Measurements from ENCODE around the gene SLC39A9. TPM values are rescaled to one million over a fixed set of nuclear protein-coding genes. Genes with fewer than 3 reads are reported as not detected.

The SLC39A9 gene
- total and polyA plus RNA-seq, 2 donors = 25.5 to 108 TPM

DNA sequence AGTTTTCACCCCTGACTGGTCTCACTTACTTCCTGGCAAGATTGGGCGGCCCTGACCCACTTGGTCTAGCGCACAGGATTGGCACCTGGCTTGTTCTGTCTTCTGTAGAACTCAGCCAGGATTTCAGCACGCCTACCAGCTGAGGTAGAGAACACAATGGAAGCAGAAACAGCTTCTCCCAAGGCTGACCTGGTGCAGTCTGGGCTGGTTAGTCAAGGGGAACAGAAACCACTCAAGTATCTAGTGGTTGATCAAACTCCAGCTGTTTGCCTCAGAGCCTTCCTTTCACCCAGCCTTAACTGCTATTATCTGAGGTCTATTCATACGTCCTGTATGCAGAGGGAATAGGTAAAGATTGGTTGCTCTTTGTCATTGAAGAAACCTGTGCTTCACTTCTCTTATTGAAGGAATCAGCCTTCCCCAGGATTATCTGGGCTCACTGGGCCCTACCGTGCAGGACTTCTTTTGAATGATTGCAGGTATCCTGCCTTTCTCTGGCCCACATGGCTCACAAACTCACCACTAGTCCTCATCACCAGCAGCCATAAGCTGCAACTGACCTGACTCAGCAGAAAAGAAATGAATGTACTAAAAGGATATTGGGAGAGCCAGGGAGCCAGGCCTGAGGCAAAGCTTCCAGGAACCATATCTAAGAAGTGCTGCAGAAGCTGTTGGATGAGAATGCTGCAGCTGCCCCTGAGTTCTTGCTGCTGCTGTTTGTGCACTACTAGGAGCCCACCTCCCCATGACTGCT, 83.5 kb downstream of the SLC39A9 start:
- no peak for DNase-seq (ENCODE audit: extremely low spot score)
- Histone ChIP-seq H3K4me1 (ENCODE audit: insufficient read depth) (no peaks in the 10 kb centered on the region), H3K36me3 (ENCODE audit: insufficient read depth) (no peaks in the 10 kb centered on the region), H3K4me3 (ENCODE audit: low read depth, low read length) (no peak overlapping the region), H3K27ac (ENCODE audit: low read depth) (no peak overlapping the region)
- 77% methylated on average over 5 of the region's 5 CpGs for WGBS

DNA sequence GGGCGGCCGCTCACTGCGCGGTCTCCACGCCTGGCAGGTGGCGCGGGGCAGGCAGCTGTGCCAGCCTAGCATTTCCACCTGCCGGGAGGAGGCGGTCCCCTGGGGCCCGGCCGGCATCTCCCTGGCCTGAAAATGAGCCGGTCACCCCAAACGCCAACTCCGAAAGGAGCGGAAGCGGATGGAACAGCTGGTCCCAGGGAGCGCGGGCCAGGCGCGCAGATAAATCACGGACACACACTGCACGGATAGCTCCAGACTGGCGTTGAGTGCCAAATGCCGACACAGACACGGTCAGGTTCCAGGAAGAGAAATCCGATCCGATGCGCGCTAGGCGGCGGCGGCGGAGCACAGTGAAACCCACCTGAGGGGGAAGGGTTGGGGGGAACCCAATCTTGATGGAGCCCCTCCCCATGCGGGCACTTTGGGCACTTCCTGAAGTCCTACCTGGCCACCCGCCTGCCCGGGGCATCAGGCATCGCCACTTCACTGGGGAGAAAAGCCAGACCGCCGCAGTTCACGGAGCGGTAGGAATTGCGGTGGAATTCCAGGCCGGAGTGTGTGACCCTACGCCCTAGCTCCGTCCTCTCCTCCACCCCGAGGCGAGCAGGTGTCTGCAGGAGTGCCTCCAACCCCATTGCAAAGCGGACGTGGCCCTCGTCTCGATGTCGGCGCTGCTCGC, 85.4 kb downstream of the SLC39A9 start:
- Histone ChIP-seq H3K4me1 (ENCODE audit: insufficient read depth) (no peaks in the 10 kb centered on the region), H3K27ac (ENCODE audit: low read depth) (no peak overlapping the region), H3K36me3 (ENCODE audit: insufficient read depth) (no peaks in the 10 kb centered on the region), H3K4me3 (ENCODE audit: low read depth, low read length) (peak overlapping the region; percentile 0)
- 3% methylated on average over 54 of the region's 54 CpGs for WGBS
- no peak for DNase-seq (ENCODE audit: extremely low spot score)

DNA sequence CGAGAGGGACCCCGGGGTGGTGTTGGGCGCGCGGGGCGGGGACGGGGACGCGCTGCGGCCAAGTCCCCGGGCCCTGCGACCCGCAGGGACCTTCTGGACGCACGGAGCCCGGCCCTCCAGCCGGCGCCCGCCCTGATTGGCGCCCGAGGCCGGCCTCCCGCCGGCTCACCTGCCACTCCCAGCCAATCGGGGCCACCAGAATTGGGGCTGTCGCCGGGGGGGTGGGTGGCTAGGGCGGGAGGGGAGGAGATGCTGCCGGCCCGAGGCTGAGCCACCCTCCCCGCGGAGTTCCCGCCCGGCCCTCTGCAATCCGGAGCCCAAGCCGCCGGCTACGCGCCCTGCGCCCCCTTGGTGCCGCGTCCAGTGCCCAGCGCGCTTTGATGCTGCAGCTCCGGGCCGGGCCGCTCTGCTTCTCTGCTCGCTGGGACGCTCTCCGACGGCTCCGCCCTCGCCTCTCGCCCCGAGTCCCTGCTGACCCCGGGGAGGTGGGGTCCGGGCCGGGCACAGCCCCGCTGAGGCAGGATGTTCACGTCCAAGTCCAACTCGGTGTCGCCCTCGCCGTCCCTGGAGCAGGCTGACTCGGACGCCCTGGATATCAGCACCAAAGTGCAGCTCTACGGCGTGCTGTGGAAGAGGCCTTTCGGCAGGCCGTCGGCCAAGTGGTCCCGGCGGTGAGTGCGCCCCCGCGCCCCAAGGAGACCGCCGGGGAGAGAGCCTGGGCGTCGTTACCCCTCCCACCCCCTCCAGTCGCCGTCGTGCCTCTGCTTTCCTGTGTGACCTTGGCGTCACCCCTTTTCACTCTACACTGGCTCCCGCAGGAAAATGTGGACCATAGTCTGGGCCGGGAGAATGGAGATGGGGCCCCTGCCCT, 86.2 kb downstream of the SLC39A9 start, which contains the start of gene PLEKHD1:
Gene PLEKHD1 (plus strand): TSS at position 285 of the 871 bp plus-strand sequence. CDS start 238 bp downstream, at position 523.
- peak within 1 kb of the TSS; percentile 0 for H3K4me3 ChIP-seq (ENCODE audit: low read depth, low read length)
- no peaks in the 10 kb centered on the region for H3K4me1 ChIP-seq (ENCODE audit: insufficient read depth)
- no peak for DNase-seq (ENCODE audit: extremely low spot score)
- no peaks in the 10 kb centered on the region for H3K36me3 ChIP-seq (ENCODE audit: insufficient read depth)
- 3% methylated on average over 86 of the region's 86 CpGs for WGBS
- H3K27ac ChIP-seq (ENCODE audit: low read depth) = no peak within 1 kb of the TSS

DNA sequence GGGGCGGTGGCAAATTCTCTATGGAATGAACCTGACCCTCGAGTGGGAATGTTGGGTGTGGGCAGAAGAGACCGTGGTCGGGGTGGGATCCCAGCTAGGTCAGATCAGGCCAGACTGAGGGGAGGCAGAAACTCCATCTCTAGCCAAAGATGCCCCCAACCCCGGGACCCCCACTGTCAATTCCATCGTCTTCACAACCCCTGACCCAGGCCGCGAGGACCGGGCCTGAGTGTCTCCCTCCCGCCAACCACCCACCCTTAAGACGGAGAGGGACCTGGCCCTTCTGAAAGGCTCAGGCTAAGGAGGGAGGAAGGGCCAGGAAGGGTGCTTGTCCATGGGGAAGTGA, 86.8 kb downstream of the SLC39A9 start:
- no peaks in the 10 kb centered on the region for H3K36me3 ChIP-seq (ENCODE audit: insufficient read depth)
- no peak overlapping the region for H3K4me3 ChIP-seq (ENCODE audit: low read depth, low read length)
- WGBS = 59% methylated on average over 11 of the region's 11 CpGs
- no peak overlapping the region for H3K27ac ChIP-seq (ENCODE audit: low read depth)
- no peak for DNase-seq (ENCODE audit: extremely low spot score)
- no peaks in the 10 kb centered on the region for H3K4me1 ChIP-seq (ENCODE audit: insufficient read depth)

DNA sequence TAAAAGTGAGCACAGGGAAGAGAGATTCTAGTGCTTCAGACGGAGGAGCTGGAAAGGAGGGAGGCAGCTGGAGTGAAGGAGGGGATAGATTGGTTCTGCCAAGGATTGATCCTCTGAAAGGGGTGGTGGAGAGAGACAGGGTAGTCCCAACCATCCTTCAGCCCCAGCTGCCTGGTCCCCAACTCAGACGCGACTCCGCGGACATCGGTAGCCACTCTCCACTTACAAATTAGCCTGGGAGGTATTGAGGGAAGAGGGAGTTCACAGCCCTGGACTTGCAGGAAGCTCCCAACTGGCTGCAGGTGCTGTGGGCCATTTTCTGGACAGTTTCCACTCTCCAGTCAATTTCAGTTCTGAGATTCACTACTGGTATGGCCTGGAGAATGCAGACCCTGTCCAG, 87.2 kb downstream of the SLC39A9 start:
- WGBS = 78% methylated on average over 6 of the region's 6 CpGs
- no peak for DNase-seq (ENCODE audit: extremely low spot score)
- Histone ChIP-seq H3K4me3 (ENCODE audit: low read depth, low read length) (no peak overlapping the region), H3K27ac (ENCODE audit: low read depth) (no peak overlapping the region), H3K36me3 (ENCODE audit: insufficient read depth) (no peaks in the 10 kb centered on the region), H3K4me1 (ENCODE audit: insufficient read depth) (no peaks in the 10 kb centered on the region)

DNA sequence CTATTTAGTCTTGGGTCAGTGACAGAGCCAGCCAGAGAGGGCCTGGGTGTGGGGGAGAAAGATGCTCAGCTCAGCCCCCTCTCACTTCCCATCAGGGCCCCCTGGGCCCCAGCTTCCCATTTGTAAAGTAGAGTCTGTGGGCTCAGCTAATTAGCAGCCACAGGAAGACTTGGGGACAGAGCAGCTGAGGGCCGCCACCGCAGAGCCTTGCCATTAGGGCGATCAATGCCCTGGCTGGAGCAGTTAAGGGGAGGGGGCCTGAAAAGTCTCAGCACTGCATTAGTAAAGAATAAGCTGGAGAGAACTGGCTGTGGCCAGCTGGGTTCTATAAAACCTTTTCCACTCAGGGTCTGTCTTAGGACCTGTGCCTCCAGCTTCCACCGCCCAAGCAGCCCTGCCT, 88.7 kb downstream of the SLC39A9 start:
- no peaks in the 10 kb centered on the region for H3K36me3 ChIP-seq (ENCODE audit: insufficient read depth)
- H3K27ac ChIP-seq (ENCODE audit: low read depth) = no peak overlapping the region
- WGBS = 85% methylated on average over 4 of the region's 4 CpGs
- no peak overlapping the region for H3K4me3 ChIP-seq (ENCODE audit: low read depth, low read length)
- H3K4me1 ChIP-seq (ENCODE audit: insufficient read depth) = no peaks in the 10 kb centered on the region
- no peak for DNase-seq (ENCODE audit: extremely low spot score)

DNA sequence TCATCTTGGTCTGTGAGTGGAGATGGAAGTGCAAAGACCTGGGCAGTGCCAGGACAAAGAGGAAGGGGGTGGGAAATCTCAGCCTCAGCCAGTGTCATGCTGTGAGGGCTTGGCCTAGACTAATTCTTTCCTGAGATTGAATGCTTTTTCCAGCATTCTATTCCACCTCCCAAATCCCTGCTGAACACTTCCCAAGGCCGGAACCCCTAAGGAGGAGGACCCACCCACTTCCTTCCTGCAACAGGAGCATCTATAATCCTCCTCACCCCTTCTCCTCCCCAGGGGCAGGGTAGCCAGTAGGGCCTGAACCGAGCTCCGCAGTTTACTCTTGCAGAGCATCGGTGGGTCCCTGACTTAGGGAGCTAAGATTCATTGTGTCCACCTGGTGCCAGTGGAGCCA, 89.3 kb downstream of the SLC39A9 start:
- DNase-seq (ENCODE audit: extremely low spot score) = no peak
- H3K27ac ChIP-seq (ENCODE audit: low read depth) = no peak overlapping the region
- H3K4me3 ChIP-seq (ENCODE audit: low read depth, low read length) = no peak overlapping the region
- H3K4me1 ChIP-seq (ENCODE audit: insufficient read depth) = no peaks in the 10 kb centered on the region
- WGBS = 72% methylated on average over 4 of the region's 4 CpGs
- no peaks in the 10 kb centered on the region for H3K36me3 ChIP-seq (ENCODE audit: insufficient read depth)

DNA sequence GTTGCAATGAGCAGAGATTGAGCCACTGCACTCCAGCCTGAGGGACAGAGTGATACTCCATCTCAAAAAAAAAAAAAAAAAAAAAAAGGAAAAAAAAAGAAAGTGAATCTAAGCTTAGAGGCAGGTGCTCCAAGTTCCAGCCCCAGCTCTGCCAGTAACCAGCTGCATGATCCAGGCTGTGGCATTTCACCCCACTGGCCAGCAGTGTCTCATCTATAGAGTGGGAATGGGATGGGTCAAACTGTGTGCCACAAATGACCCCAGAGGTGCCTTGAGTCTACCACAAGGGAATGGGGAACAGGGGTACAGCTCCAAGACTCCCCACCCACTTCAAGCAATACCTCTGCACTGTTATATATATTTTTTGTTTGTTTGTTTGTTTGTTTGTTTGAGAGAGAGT, 91.0 kb downstream of the SLC39A9 start:
- Histone ChIP-seq H3K36me3 (ENCODE audit: insufficient read depth) (no peaks in the 10 kb centered on the region), H3K4me3 (ENCODE audit: low read depth, low read length) (no peak overlapping the region), H3K27ac (ENCODE audit: low read depth) (no peak overlapping the region), H3K4me1 (ENCODE audit: insufficient read depth) (no peaks in the 10 kb centered on the region)
- DNase-seq (ENCODE audit: extremely low spot score) = no peak

DNA sequence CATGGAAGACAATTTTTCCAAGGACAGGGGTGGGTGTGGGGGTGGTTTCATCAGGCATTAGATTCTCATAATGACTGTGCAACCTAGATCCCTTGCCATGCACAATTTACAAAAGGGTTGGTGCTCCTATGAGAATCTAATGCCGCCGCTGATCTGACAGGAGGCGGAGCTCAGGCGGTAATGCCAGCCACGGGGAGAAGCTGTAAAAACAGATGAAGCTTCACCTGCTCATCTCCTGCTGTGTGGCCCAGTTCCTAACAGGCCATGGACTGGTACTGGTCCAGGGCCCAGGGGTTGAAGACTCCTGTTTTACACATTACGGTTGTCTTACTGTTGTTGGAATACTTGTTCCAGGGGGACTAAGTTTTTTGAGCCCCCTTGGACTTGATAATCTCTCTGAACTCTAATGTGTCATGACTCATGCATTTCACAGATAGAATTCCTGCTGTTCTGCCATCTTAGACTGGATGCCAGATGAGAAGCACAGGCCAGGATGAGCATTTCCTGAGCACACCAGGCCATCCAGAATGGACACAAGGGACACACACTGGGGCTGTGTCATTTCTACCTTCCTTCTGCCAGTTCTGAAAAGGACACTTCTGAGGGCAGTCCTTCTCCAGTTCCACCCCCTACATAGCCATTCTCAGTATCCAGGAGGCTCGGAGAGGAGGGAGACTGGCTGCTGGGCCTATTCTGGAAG, 91.9 kb downstream of the SLC39A9 start:
- H3K4me1 ChIP-seq (ENCODE audit: insufficient read depth) = no peaks in the 10 kb centered on the region
- H3K4me3 ChIP-seq (ENCODE audit: low read depth, low read length) = no peak overlapping the region
- H3K27ac ChIP-seq (ENCODE audit: low read depth) = no peak overlapping the region
- H3K36me3 ChIP-seq (ENCODE audit: insufficient read depth) = no peaks in the 10 kb centered on the region
- 81% methylated on average over 7 of the region's 7 CpGs for WGBS
- no peak for DNase-seq (ENCODE audit: extremely low spot score)

DNA sequence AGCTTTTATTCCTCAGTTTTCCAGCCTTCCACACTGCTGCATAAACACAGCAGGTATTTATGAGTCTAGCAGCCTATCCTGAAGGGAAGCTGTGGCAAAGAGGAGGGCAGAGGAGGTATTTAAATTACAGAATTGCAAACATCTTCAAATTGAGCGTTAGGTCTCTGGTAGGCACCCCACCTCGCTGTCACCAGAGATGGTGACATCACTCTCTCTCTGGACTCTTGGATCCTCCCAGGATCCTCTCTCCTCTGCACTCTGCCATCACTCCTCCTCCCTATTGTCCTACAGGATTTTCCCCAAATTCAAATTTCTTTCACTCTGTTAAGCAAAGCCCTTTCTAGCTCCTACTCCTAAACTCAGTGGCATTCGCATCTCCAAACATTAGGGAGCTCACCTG, 92.7 kb downstream of the SLC39A9 start:
- Histone ChIP-seq H3K36me3 (ENCODE audit: insufficient read depth) (no peaks in the 10 kb centered on the region), H3K4me3 (ENCODE audit: low read depth, low read length) (no peak overlapping the region), H3K27ac (ENCODE audit: low read depth) (no peak overlapping the region), H3K4me1 (ENCODE audit: insufficient read depth) (no peaks in the 10 kb centered on the region)
- DNase-seq (ENCODE audit: extremely low spot score) = no peak
- WGBS = 82% methylated on average over 3 of the region's 3 CpGs

DNA sequence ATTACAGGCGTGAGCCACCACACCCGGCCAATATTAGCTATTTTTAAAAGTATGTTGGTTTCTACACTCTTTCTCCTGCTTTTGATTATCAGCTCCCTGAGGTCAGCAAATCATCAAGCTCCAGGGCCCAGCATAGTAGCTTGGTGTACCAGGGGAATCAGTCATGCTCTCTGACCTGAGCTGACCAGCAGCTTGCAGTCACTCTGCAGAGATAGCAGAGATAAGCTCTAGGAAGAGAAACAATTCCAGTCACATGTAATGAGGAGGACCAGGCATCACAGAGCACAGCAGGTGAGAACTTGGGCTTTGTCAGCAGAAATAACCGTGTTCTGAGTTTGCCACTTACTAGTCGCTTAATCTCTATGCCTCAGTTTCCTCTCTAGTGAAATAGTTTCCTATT, 94.5 kb downstream of the SLC39A9 start:
- no peaks in the 10 kb centered on the region for H3K36me3 ChIP-seq (ENCODE audit: insufficient read depth)
- DNase-seq (ENCODE audit: extremely low spot score) = no peak
- no peak overlapping the region for H3K27ac ChIP-seq (ENCODE audit: low read depth)
- no peaks in the 10 kb centered on the region for H3K4me1 ChIP-seq (ENCODE audit: insufficient read depth)
- H3K4me3 ChIP-seq (ENCODE audit: low read depth, low read length) = no peak overlapping the region
- WGBS = 82% methylated on average over 4 of the region's 4 CpGs

DNA sequence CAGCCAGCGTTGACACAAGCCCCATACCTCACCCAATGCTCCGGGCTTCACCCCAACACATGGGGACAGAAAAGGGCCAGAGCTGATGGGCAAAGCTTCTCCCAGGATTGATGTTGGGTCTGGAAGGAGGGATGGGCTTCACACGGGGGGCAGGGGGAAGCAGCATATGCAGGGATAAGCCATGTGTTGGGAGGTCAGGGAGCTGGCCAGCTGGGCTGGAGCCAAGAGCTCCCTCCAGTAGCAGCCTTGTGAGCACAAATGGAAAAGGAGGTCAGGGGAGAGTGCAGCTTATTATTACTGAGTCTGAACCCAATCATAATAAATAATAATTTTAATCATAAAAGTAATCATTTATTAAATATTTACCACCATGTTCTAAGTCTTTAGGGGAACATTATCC, 95.3 kb downstream of the SLC39A9 start:
- WGBS = 51% methylated on average over 3 of the region's 3 CpGs
- no peak for DNase-seq (ENCODE audit: extremely low spot score)
- Histone ChIP-seq H3K4me1 (ENCODE audit: insufficient read depth) (no peaks in the 10 kb centered on the region), H3K27ac (ENCODE audit: low read depth) (no peak overlapping the region), H3K4me3 (ENCODE audit: low read depth, low read length) (no peak overlapping the region), H3K36me3 (ENCODE audit: insufficient read depth) (no peaks in the 10 kb centered on the region)

DNA sequence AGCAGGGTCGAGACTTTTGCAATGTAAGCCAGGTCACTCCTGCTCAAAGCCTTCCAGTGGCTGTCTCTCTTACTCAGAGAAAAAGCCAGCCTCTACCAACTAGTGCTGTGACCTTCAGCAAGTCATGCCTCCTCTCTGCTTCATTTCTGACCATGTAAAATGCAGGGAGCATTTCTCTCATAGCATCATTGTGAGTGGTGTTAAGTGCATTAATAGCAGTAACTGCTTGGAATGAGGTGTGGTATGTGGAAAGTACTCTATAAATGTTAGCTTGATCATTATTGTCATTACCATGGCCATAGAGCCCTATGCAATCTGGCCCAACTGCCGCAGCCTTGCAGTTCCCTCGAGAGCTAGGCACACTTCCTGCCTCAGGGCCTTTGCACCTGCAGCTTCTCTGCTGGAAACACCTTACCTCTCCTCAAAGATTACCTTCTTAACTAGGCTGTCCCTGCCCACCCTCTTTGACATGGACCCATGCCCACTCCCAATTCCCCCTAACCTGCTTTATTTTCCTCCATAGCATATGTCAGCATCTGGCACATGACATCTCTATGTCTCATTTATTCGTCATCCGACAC, 96.9 kb downstream of the SLC39A9 start:
- Histone ChIP-seq H3K4me3 (ENCODE audit: low read depth, low read length) (no peak overlapping the region), H3K4me1 (ENCODE audit: insufficient read depth) (no peaks in the 10 kb centered on the region), H3K36me3 (ENCODE audit: insufficient read depth) (no peaks in the 10 kb centered on the region), H3K27ac (ENCODE audit: low read depth) (no peak overlapping the region)
- no peak for DNase-seq (ENCODE audit: extremely low spot score)
- WGBS = 91% methylated on average over 5 of the region's 5 CpGs

All from urinary bladder (tissue), 4 donors.